HCT116 (cell line): ENCODE results near the gene ASB6. TPM values are rescaled to one million over a fixed set of nuclear protein-coding genes. Genes with fewer than 3 reads are reported as not detected.

Experiments used
- ATAC-seq: fragments of 200-7000 bp; cut with Tn5 transposase; 2 replicates; pipeline ENCODE4 v1.9.1; 2020; ENCODE audit warnings: mild to moderate bottlenecking, moderate library complexity
- BruUV-seq: library from RNA; stranded (reverse); fragments of 400-500 nt; replicated peaks from 2 replicates; lab custom pipeline; 2021; lab: Mats Ljungman, UMichigan
- CTCF ChIA-PET: fragments of 300-600 bp; sonication (Branson Sonifier 250); formaldehyde crosslinking; loops from one replicate; lab custom pipeline; 2021; ENCODE audit warnings: antibody characterized with exemption; lab: Charles Lee
- POLR2A ChIA-PET: fragments of 300-600, 350-600 bp; sonication (Branson Sonifier 250); formaldehyde crosslinking; loops from one replicate; lab custom pipeline; 2021; ENCODE audit warnings: antibody characterized with exemption; lab: Charles Lee
- RAD21 ChIA-PET, 2 experiments: fragments of 300-600 bp; sonication (Branson Sonifier 250); formaldehyde crosslinking; loops; one replicate each; lab custom pipeline; 2023; ENCODE audit warnings: low total read pairs in 2 of 2; ENCODE audit not compliant: uncharacterized antibody in 2 of 2, unreplicated experiment in 2 of 2, low non-redundant PET in 1 of 2; lab: Charles Lee
- DNase-seq: peaks from one replicate; pipeline ENCODE4 v3.0.0-alpha.2; 2010; ENCODE audit warnings: low read depth, low spot score
- H2AFZ ChIP-seq: fragments of 200-600 bp; shearing (Covaris generic), sonication (generic); 2 replicates; pipeline ENCODE4 v1.6.1; 2017; ENCODE audit warnings: low read depth, mixed run types, mixed read lengths, antibody characterized with exemption, low read length; ENCODE audit not compliant: poor library complexity, severe bottlenecking
- H3K27ac ChIP-seq: 2 replicates; pipeline ENCODE4 v1.5.1; 2012; ENCODE audit warnings: low read depth, low read length
- H3K27me3 ChIP-seq: fragments of 200-600 bp; sonication (generic); 2 replicates; pipeline ENCODE4 v1.6.1; 2016; ENCODE audit warnings: mixed run types, low read length, mixed read lengths; ENCODE audit not compliant: insufficient read depth
- H3K36me3 ChIP-seq, 2 experiments: fragments of 200-500 bp in 1 of 2; fragments of 200-600 bp in 1 of 2; sonication (Bioruptor generic) in 1 of 2; sonication (generic) in 1 of 2; 2 replicates each; pipeline versions ENCODE4 v1.5.1 to v1.6.1; 2014 to 2016; ENCODE audit warnings: low read length in 2 of 2, inconsistent platforms in 1 of 2, mixed read lengths in 1 of 2, mixed run types in 1 of 2; ENCODE audit not compliant: insufficient read depth in 2 of 2, control insufficient read depth in 1 of 2
- H3K4me1 ChIP-seq, 2 experiments: fragments of 200-600 bp in 1 of 2; sonication (generic) in 1 of 2; 2 replicates each; pipeline versions ENCODE4 v1.5.1 to v1.6.1; 2012 to 2017; ENCODE audit warnings: low read length in 2 of 2, inconsistent platforms in 1 of 2, mild to moderate bottlenecking in 1 of 2, mixed read lengths in 1 of 2, mixed run types in 1 of 2, moderate library complexity in 1 of 2; ENCODE audit not compliant: insufficient read depth in 2 of 2, control insufficient read depth in 1 of 2
- H3K4me2 ChIP-seq: fragments of 200-600 bp; sonication (generic); 2 replicates; pipeline ENCODE4 v1.6.1; 2017; ENCODE audit warnings: mixed run types, low read length, mixed read lengths
- H3K4me3 ChIP-seq, 2 experiments: fragments of 200-600 bp in 1 of 2; sonication (generic) in 1 of 2; replicated peaks in 1 of 2; 2 replicates each; pipeline ENCODE4 v1.5.1; 2011 to 2016; ENCODE audit warnings: low read length in 2 of 2, control low read depth in 1 of 2, low read depth in 1 of 2, mild to moderate bottlenecking in 1 of 2, mixed read lengths in 1 of 2, mixed run types in 1 of 2
- H3K79me2 ChIP-seq: fragments of 200-600 bp; sonication (generic); 2 replicates; pipeline ENCODE4 v1.6.1; 2017; ENCODE audit warnings: mild to moderate bottlenecking, mixed run types, low read length, moderate library complexity, mixed read lengths; ENCODE audit not compliant: insufficient read depth
- H3K9ac ChIP-seq: fragments of 200-600 bp; sonication (generic); 2 replicates; pipeline ENCODE4 v1.6.1; 2016; ENCODE audit warnings: low read length, mixed read lengths
- H3K9me2 ChIP-seq: fragments of 200-600 bp; sonication (generic), shearing (Covaris generic); 2 replicates; pipeline ENCODE4 v1.6.1; 2017; ENCODE audit warnings: mixed run types, mild to moderate bottlenecking, moderate library complexity; ENCODE audit not compliant: insufficient read depth
- H3K9me3 ChIP-seq, 2 experiments: fragments of 200-500 bp in 1 of 2; fragments of 200-600 bp in 1 of 2; sonication (Bioruptor generic) in 1 of 2; sonication (generic) in 1 of 2; 2 replicates each; pipeline ENCODE4 v1.6.1; 2014 to 2017; ENCODE audit warnings: low read length in 2 of 2, mixed read lengths in 2 of 2, inconsistent platforms in 1 of 2, low read depth in 1 of 2, mild to moderate bottlenecking in 1 of 2, mixed run types in 1 of 2, moderate library complexity in 1 of 2; ENCODE audit not compliant: control insufficient read depth in 1 of 2, insufficient read depth in 1 of 2
- H4K20me1 ChIP-seq: fragments of 200-600 bp; sonication (generic), shearing (Covaris generic); 2 replicates; pipeline ENCODE4 v1.6.1; 2017; ENCODE audit warnings: mixed run types, mild to moderate bottlenecking, moderate library complexity; ENCODE audit not compliant: insufficient read depth
- CBX3 ChIP-seq: IDR thresholded peaks from 2 replicates; pipeline ENCODE4 v1.6.1; 2012; ENCODE audit warnings: low read depth
- CEBPB ChIP-seq: IDR thresholded peaks from 2 replicates; pipeline ENCODE4 v1.6.1; 2012; ENCODE audit warnings: low read depth
- CTCF ChIP-seq, 3 experiments: fragments of 200-600 bp in 1 of 3; sonication (generic) in 1 of 3; IDR thresholded peaks in 2 of 3; conservative IDR thresholded peaks in 1 of 3; 2 replicates each; pipeline ENCODE4 v1.5.1; 2012 to 2017; ENCODE audit warnings: low read depth in 2 of 3, low read length in 2 of 3, antibody characterized with exemption in 1 of 3, borderline replicate concordance in 1 of 3, control low read depth in 1 of 3, mild to moderate bottlenecking in 1 of 3, mixed read lengths in 1 of 3, mixed run types in 1 of 3, moderate library complexity in 1 of 3; ENCODE audit not compliant: insufficient read depth in 1 of 3
- EGR1 ChIP-seq: IDR thresholded peaks from 2 replicates; pipeline ENCODE4 v1.6.1; 2012; ENCODE audit warnings: low read depth
- EZH2 ChIP-seq: fragments of 200-600 bp; sonication (generic); IDR thresholded peaks from 2 replicates; pipeline ENCODE4 v1.6.1; 2017; ENCODE audit warnings: antibody characterized with exemption, mixed run types
- JUND ChIP-seq: IDR thresholded peaks from 2 replicates; pipeline ENCODE4 v1.6.1; 2012
- POLR2AphosphoS5 ChIP-seq: IDR thresholded peaks from 2 replicates; pipeline ENCODE4 v1.6.1; 2011; ENCODE audit warnings: mild to moderate bottlenecking, low read depth, low read length, moderate library complexity
- RAD21 ChIP-seq: IDR thresholded peaks from 2 replicates; pipeline ENCODE4 v1.6.1; 2012; ENCODE audit warnings: low read depth, mild to moderate bottlenecking
- REST ChIP-seq: IDR thresholded peaks from 2 replicates; pipeline ENCODE4 v1.6.1; 2012; ENCODE audit warnings: low read depth
- SIN3A ChIP-seq: IDR thresholded peaks from 2 replicates; pipeline ENCODE4 v1.6.1; 2012; ENCODE audit warnings: low read depth
- SP1 ChIP-seq: IDR thresholded peaks from 2 replicates; pipeline ENCODE4 v1.6.1; 2012; ENCODE audit warnings: low read depth
- TCF7L2 ChIP-seq: IDR thresholded peaks from 2 replicates; pipeline ENCODE4 v1.7.0; 2011; ENCODE audit warnings: borderline replicate concordance, inconsistent platforms; ENCODE audit not compliant: insufficient read depth, insufficient read length; ENCODE audit errors: extremely low read depth
- ZBTB33 ChIP-seq: IDR thresholded peaks from 2 replicates; pipeline ENCODE4 v1.6.1; 2011; ENCODE audit warnings: mild to moderate bottlenecking, low read length, moderate library complexity; ENCODE audit not compliant: insufficient replicate concordance; ENCODE audit errors: extremely low read depth
- ZFX ChIP-seq: fragments of 450-650 bp; IDR thresholded peaks from 2 replicates; pipeline ENCODE4 v1.6.1; 2017
- ZNF274 ChIP-seq: fragments of 200-500 bp; sonication (Bioruptor generic); IDR thresholded peaks from 2 replicates; pipeline ENCODE4 v1.6.1; 2014; ENCODE audit warnings: mild to moderate bottlenecking, low read depth, low read length, inconsistent platforms
- intact Hi-C: fragments of 100-400 bp; cut with micrococcal nuclease; formaldehyde crosslinking; loops from 2 replicates; pipeline ENCODE4 v1.10.0; 2022
- total RNA-seq: library from RNA; stranded (reverse); gene quantifications from one replicate; pipeline ENCODE4 v1.2.1, GENCODE V29; 2021; ENCODE audit not compliant: unreplicated experiment

ASB6 gene
- total RNA-seq, 1 experiment from 2014 or later, result 21.6 TPM

- Histone ChIP-seq H3K79me2 (peaks cover 57% of the 10 kb centered on the region), H3K27me3 (no peaks in the 10 kb centered on the region), H3K27ac (peak overlapping the region; percentile 86), H3K9ac (peak overlapping the region; percentile 96), H3K4me2 (peak overlapping the region; percentile 88), H3K9me3 (no peaks in the 10 kb centered on the region), H4K20me1 (peaks cover 15% of the 10 kb centered on the region; the same call in 1 of the 2 replicates), H2AFZ (no peak overlapping the region), H3K4me3 (peak overlapping the region; percentile 88 to 99), H3K4me1 (peaks cover 11 to 40% of the 10 kb centered on the region in 2 experiments), H3K9me2 (no peaks in the 10 kb centered on the region), H3K36me3 (peaks cover 5 to 36% of the 10 kb centered on the region in 2 experiments; a peak in 3 of 4 replicates)
- TF ChIP-seq RAD21 (no peak), EGR1 (no peak), ZBTB33 (no peak), CTCF (IDR thresholded peaks at IDR 0.05 in 2 of 3, conservative IDR thresholded peaks at IDR 0.05 in 1 of 3; ENCODE audit: borderline replicate concordance in 1 of 3, insufficient read depth in 1 of 3, low read depth in 2 of 3, low read length in 2 of 3) (no peak), EZH2 (no peak), SIN3A (no peak), ZFX (no peak), ZNF274 (no peak), JUND (no peak), SP1 (no peak), REST (no peak), CBX3 (no peak), POLR2AphosphoS5 (no peak), TCF7L2 (no peak), CEBPB (no peak)
- intact Hi-C loops, result no loop called here
- POLR2A ChIA-PET, result interaction anchor here (0.8 to 3.8 kb wide), 6 partner anchors 10 to 487 kb away, joined by 3 to 26 read pairs (median 3); no protein-coding TSS in a partner anchor
- CTCF ChIA-PET, result interaction anchor here (1.1 to 4.4 kb wide), 6 partner anchors 10 to 496 kb away, joined by 3 to 91 read pairs (median 16); no protein-coding TSS in a partner anchor
- no TSS peak for BruUV-seq
- RAD21 ChIA-PET, result interaction anchor here in 1 of 2 experiments (0.5 kb wide), 1 partner anchor 191 kb away, joined by 4 read pairs; no protein-coding TSS in a partner anchor
- ATAC-seq (peak; percentile 40), DNase-seq (no peak)
Measured at GRCh38 chr9:129626625-129627284, 15.2 kb downstream of the ASB6 start.
